Loucy (cell line): ENCODE results near the gene ATP1A4.

Experiments used
- H2AFZ ChIP-seq: fragments of 200-600 bp; sonication (generic); 2 replicates; pipeline ENCODE4 v1.6.0; 2016; ENCODE audit warnings: antibody characterized with exemption, mild to moderate bottlenecking, low read length, moderate library complexity
- H3F3A ChIP-seq: fragments of 200-600 bp; 2 replicates; pipeline ENCODE4 v1.6.0; 2016; ENCODE audit warnings: antibody characterized with exemption, low read depth, mild to moderate bottlenecking
- H3K27me3 ChIP-seq: fragments of 200-600 bp; sonication (generic); 2 replicates; pipeline ENCODE4 v1.6.1; 2014; ENCODE audit warnings: low read length, mild to moderate bottlenecking; ENCODE audit not compliant: insufficient read depth, poor library complexity, severe bottlenecking
- H3K36me3 ChIP-seq: fragments of 200-600 bp; sonication (generic); 2 replicates; pipeline ENCODE4 v1.6.1; 2016; ENCODE audit warnings: low read length; ENCODE audit not compliant: insufficient read depth
- H3K4me1 ChIP-seq: fragments of 200-600 bp; sonication (generic); 2 replicates; pipeline ENCODE4 v1.5.1; 2014; ENCODE audit warnings: low read length, mild to moderate bottlenecking; ENCODE audit not compliant: insufficient read depth, poor library complexity, severe bottlenecking
- H3K4me2 ChIP-seq: fragments of 200-600 bp; sonication (generic); 2 replicates; pipeline ENCODE4 v1.6.0; 2014; ENCODE audit warnings: antibody characterized with exemption, low read length, low read depth, mild to moderate bottlenecking; ENCODE audit not compliant: poor library complexity, severe bottlenecking
- H3K4me3 ChIP-seq: fragments of 200-600 bp; sonication (generic); 2 replicates; pipeline ENCODE4 v1.5.1; 2014; ENCODE audit warnings: low read length, mild to moderate bottlenecking, mixed read lengths; ENCODE audit not compliant: poor library complexity, severe bottlenecking
- H3K79me2 ChIP-seq: fragments of 200-600 bp; sonication (generic); 2 replicates; pipeline ENCODE4 v1.6.1; 2014; ENCODE audit warnings: low read length; ENCODE audit not compliant: insufficient read depth
- H3K9ac ChIP-seq: fragments of 200-600 bp; sonication (generic); 2 replicates; pipeline ENCODE4 v1.6.0; 2014; ENCODE audit warnings: mild to moderate bottlenecking, low read depth, low read length, moderate library complexity; ENCODE audit not compliant: poor library complexity, severe bottlenecking
- H3K9me2 ChIP-seq: fragments of 200-600 bp; sonication (generic); replicated peaks from 2 replicates; pipeline ENCODE4 v1.6.1; 2016; ENCODE audit warnings: low read depth, low read length, mixed read lengths
- H3K9me3 ChIP-seq: fragments of 200-600 bp; sonication (generic); 2 replicates; pipeline ENCODE4 v1.6.1; 2014; ENCODE audit warnings: mild to moderate bottlenecking, antibody characterized with exemption, low read length, low read depth; ENCODE audit not compliant: insufficient read depth
- H4K20me1 ChIP-seq: fragments of 200-600 bp; sonication (generic); 2 replicates; pipeline ENCODE4 v1.6.0; 2014; ENCODE audit warnings: antibody characterized with exemption, low read length, mild to moderate bottlenecking; ENCODE audit not compliant: insufficient read depth, poor library complexity, severe bottlenecking
- EZH2phosphoT487 ChIP-seq: fragments of 200-600 bp; IDR thresholded peaks from 2 replicates; pipeline ENCODE4 v1.6.1; 2018; ENCODE audit warnings: antibody characterized with exemption, mild to moderate bottlenecking, moderate library complexity, borderline replicate concordance
- TF ChIP-seq, protein P1 (sequence below): fragments of 200-600 bp; sonication (generic); conservative IDR thresholded peaks from 2 replicates; pipeline ENCODE4 v1.5.1; 2014; ENCODE audit warnings: mild to moderate bottlenecking, antibody characterized with exemption, low read length

The ATP1A4 gene

DNA sequence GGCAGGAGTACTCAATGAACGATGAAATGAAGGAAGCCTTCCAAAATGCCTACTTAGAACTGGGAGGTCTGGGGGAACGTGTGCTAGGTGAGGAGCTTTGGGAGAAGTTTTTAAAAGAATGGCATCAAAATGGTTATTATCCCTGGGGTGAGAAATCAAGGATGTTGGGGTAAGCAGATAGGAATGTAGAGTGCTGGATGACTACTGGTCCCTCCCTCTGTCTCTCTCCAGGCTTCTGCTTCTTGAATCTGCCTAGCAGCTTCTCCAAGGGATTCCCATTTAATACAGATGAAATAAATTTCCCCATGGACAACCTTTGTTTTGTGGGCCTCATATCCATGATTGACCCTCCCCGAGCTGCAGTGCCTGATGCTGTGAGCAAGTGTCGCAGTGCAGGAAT is 20.0 kb downstream of the ATP1A4 start:
- Histone ChIP-seq H3F3A (0 out of 2 replicates have a peak, but pooled peaks cover 6% of the 10 kb centered on the region), H3K4me2 (no peak overlapping the region), H3K4me1 (peaks cover 21% of the 10 kb centered on the region)

DNA sequence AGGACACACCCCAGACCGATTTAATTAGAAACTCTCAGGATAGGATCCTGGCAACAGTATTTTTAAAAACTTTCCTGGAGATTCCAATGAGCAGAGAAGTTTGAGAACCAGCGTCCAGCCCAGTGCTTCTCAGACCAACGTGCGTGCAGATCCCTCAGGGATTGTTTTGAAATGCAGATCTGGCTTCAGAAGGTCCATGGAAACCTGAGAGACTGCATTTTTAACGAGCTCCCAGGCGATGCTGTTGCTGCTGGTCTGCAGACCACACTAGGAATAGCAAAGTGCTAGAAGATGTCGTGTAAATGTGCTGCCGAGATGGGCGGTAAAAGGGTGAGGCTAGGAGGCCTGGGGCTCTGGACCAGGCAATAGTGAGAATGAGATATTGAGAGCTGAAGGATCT is 20.6 kb downstream of the ATP1A4 start:
- TF ChIP-seq, protein P1, sequence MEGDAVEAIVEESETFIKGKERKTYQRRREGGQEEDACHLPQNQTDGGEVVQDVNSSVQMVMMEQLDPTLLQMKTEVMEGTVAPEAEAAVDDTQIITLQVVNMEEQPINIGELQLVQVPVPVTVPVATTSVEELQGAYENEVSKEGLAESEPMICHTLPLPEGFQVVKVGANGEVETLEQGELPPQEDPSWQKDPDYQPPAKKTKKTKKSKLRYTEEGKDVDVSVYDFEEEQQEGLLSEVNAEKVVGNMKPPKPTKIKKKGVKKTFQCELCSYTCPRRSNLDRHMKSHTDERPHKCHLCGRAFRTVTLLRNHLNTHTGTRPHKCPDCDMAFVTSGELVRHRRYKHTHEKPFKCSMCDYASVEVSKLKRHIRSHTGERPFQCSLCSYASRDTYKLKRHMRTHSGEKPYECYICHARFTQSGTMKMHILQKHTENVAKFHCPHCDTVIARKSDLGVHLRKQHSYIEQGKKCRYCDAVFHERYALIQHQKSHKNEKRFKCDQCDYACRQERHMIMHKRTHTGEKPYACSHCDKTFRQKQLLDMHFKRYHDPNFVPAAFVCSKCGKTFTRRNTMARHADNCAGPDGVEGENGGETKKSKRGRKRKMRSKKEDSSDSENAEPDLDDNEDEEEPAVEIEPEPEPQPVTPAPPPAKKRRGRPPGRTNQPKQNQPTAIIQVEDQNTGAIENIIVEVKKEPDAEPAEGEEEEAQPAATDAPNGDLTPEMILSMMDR, result no peak
- TF ChIP-seq EZH2phosphoT487, result no peak
- H3K4me3 ChIP-seq, result no peak overlapping the region

More for the DNA sequence above, 20.0 kb downstream of the ATP1A4 start:
- H4K20me1 ChIP-seq, result no peaks in the 10 kb centered on the region
- no peaks in the 10 kb centered on the region for H3K36me3 ChIP-seq
- H3K9ac ChIP-seq, result no peak overlapping the region
- H3K9me2 ChIP-seq, result no peaks in the 10 kb centered on the region
- H3K4me3 ChIP-seq, result no peak overlapping the region
- no peaks in the 10 kb centered on the region for H3K27me3 ChIP-seq
- TF ChIP-seq, protein P1, result no peak
- TF ChIP-seq EZH2phosphoT487, result no peak
- no peaks in the 10 kb centered on the region for H3K79me2 ChIP-seq
- H3K9me3 ChIP-seq, result no peaks in the 10 kb centered on the region
- H2AFZ ChIP-seq, result no peak overlapping the region

DNA sequence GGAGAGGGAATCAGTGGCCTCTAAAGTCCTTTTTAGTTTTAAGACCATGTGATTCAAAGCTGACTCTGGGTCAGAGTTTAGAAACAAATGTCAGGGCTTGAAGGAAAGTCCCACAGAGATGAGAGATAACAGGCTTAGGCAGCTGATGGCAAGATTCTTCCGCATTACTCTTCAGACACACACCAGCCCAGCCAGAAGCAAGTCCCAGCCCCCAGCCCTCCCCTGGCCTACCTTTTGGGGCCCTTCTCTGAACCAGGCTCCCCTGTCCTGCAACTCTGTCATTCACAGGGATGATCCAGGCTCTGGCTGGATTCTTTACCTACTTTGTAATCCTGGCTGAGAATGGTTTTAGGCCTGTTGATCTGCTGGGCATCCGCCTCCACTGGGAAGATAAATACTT is 25.8 kb downstream of the ATP1A4 start:
- Histone ChIP-seq H3K4me3 (no peak overlapping the region), H3K9me3 (no peaks in the 10 kb centered on the region), H4K20me1 (no peaks in the 10 kb centered on the region), H3F3A (no peaks in the 10 kb centered on the region), H3K4me2 (no peak overlapping the region), H3K27me3 (no peaks in the 10 kb centered on the region), H3K9me2 (no peaks in the 10 kb centered on the region), H2AFZ (no peak overlapping the region; the same call in 1 of the 2 replicates), H3K9ac (no peak overlapping the region), H3K79me2 (no peaks in the 10 kb centered on the region), H3K36me3 (no peaks in the 10 kb centered on the region), H3K4me1 (no peaks in the 10 kb centered on the region)
- no peak for TF ChIP-seq EZH2phosphoT487
- TF ChIP-seq, protein P1, result no peak

More for the DNA sequence above, 20.6 kb downstream of the ATP1A4 start:
- Histone ChIP-seq H3K9me3 (no peaks in the 10 kb centered on the region), H3K4me2 (no peak overlapping the region), H2AFZ (no peak overlapping the region), H3K79me2 (no peaks in the 10 kb centered on the region), H3K4me1 (peaks cover 19% of the 10 kb centered on the region), H3F3A (0 out of 2 replicates have a peak, but pooled peaks cover 6% of the 10 kb centered on the region), H3K36me3 (no peaks in the 10 kb centered on the region), H3K27me3 (no peaks in the 10 kb centered on the region), H3K9ac (no peak overlapping the region), H4K20me1 (no peaks in the 10 kb centered on the region), H3K9me2 (no peaks in the 10 kb centered on the region)
